Karpas-422 (cell line): ENCODE measurements around the gene LMAN2. TPM values are rescaled to one million over a fixed set of nuclear protein-coding genes. Genes with fewer than 3 reads are reported as not detected.
"Not testable (repeated sequence)": the region's sequence is repeated elsewhere in the genome, so short reads cannot be mapped to it uniquely, and the experiment has no call there.

Source experiments
- DNase-seq: peaks from one replicate; pipeline ENCODE4 v3.0.0-alpha.2; 2015
- H2AFZ ChIP-seq: fragments of 200-600 bp; sonication (generic); 2 replicates; pipeline ENCODE4 v1.6.1; 2014; ENCODE audit warnings: antibody characterized with exemption, low read length, mixed read lengths
- H3K27ac ChIP-seq: fragments of 200-600 bp; sonication (generic); 2 replicates; pipeline ENCODE4 v1.5.1; 2014; ENCODE audit warnings: mild to moderate bottlenecking, low read length, moderate library complexity
- H3K27me3 ChIP-seq: fragments of 200-600 bp; sonication (generic); 2 replicates; pipeline ENCODE4 v1.6.1; 2014; ENCODE audit warnings: low read length, mixed read lengths
- H3K36me3 ChIP-seq: fragments of 200-600 bp; sonication (generic); 2 replicates; pipeline ENCODE4 v1.6.1; 2014; ENCODE audit warnings: low read length, mixed read lengths; ENCODE audit not compliant: insufficient read depth
- H3K4me1 ChIP-seq: fragments of 200-600 bp; sonication (generic); 2 replicates; pipeline ENCODE4 v1.6.1; 2014; ENCODE audit warnings: mild to moderate bottlenecking, low read length, mixed read lengths
- H3K4me2 ChIP-seq: fragments of 200-600 bp; sonication (generic); 2 replicates; pipeline ENCODE4 v1.6.1; 2014; ENCODE audit warnings: low read length, low read depth, mild to moderate bottlenecking; ENCODE audit not compliant: poor library complexity, severe bottlenecking
- H3K4me3 ChIP-seq: fragments of 200-600 bp; sonication (generic); 2 replicates; pipeline ENCODE4 v1.5.1; 2014; ENCODE audit warnings: mild to moderate bottlenecking, antibody characterized with exemption, low read length, mixed read lengths
- H3K79me2 ChIP-seq: fragments of 200-600 bp; sonication (generic); 2 replicates; pipeline ENCODE4 v1.6.1; 2014; ENCODE audit warnings: mild to moderate bottlenecking, low read length, mixed read lengths
- H3K9ac ChIP-seq: fragments of 200-600 bp; sonication (generic); 2 replicates; pipeline ENCODE4 v1.6.0; 2014; ENCODE audit warnings: low read length
- H3K9me2 ChIP-seq: fragments of 200-600 bp; sonication (generic), shearing (Covaris generic); replicated peaks from 2 replicates; pipeline ENCODE4 v1.6.0; 2014; ENCODE audit warnings: mild to moderate bottlenecking, low read length, moderate library complexity; ENCODE audit not compliant: insufficient read depth
- H3K9me3 ChIP-seq: fragments of 300-700, 200-600 bp; sonication (generic); 2 replicates; pipeline ENCODE4 v1.6.1; 2014; ENCODE audit warnings: low read length, mixed read lengths
- H4K20me1 ChIP-seq: fragments of 200-600 bp; sonication (generic); 2 replicates; pipeline ENCODE4 v1.6.1; 2014; ENCODE audit warnings: mild to moderate bottlenecking, antibody characterized with exemption, low read length, low read depth; ENCODE audit not compliant: insufficient read depth
- total RNA-seq: library from RNA; depleted of rRNA; stranded (reverse); fragments of >200 nt; shearing (Covaris generic); gene quantifications from 2 replicates; pipeline ENCODE4 v1.2.3, GENCODE V29; 2014; ENCODE audit warnings: low replicate concordance

LMAN2 gene
- total RNA-seq, 1 experiment from 2014 or later, result 116 TPM

GRCh38 chr5:177350776-177351391, 584 bp downstream of the LMAN2 start:
- H2AFZ ChIP-seq, result no peak overlapping the region
- peak overlapping the region; percentile 87 for H3K27ac ChIP-seq
- H3K36me3 ChIP-seq, result peaks cover 7% of the 10 kb centered on the region
- no peaks in the 10 kb centered on the region for H3K27me3 ChIP-seq
- peaks cover 25% of the 10 kb centered on the region for H3K4me1 ChIP-seq
- peak overlapping the region; percentile 90 for H3K4me2 ChIP-seq
- H3K9me3 ChIP-seq, result 0 out of 2 replicates have a peak, but pooled peaks cover 3% of the 10 kb centered on the region
- H3K79me2 ChIP-seq, result peaks cover 55% of the 10 kb centered on the region
- peak overlapping the region; percentile 88 for H3K9ac ChIP-seq
- no peaks in the 10 kb centered on the region for H4K20me1 ChIP-seq
- H3K9me2 ChIP-seq, result no peaks in the 10 kb centered on the region
- peak overlapping the region; percentile 86 for H3K4me3 ChIP-seq
- no peak for DNase-seq

- Histone ChIP-seq H2AFZ (no peak overlapping the region), H3K27ac (no peak overlapping the region), H4K20me1 (no peaks in the 10 kb centered on the region), H3K4me3 (peak overlapping the region; percentile 86), H3K79me2 (peaks cover 63% of the 10 kb centered on the region), H3K36me3 (peaks cover 7% of the 10 kb centered on the region; the same call in 1 of the 2 replicates), H3K9me3 (no peaks in the 10 kb centered on the region), H3K4me1 (peaks cover 25% of the 10 kb centered on the region), H3K27me3 (no peaks in the 10 kb centered on the region), H3K9ac (peak overlapping the region; percentile 88), H3K9me2 (no peaks in the 10 kb centered on the region), H3K4me2 (peak overlapping the region; percentile 90)
- DNase-seq, result no peak
Measured at GRCh38 chr5:177349762-177350161, 1.7 kb downstream of the LMAN2 start.

DNA sequence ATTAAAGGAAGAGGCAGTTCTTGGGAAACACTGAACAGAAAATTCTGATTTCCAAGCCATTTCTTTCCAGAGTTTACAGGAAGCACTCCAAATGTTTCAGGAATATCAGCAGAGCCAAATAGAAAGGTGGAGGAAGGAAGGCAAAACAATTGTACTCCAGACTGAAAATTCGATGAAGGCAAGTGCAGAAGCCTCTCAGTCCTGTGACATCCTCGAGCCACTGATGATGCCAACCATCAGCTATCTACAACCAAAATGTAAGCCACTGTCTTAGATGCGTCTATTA, 2.2 kb downstream of the LMAN2 start:
- H3K4me2 ChIP-seq, result peak overlapping the region; percentile 90
- H3K9me3 ChIP-seq, result no peaks in the 10 kb centered on the region
- H3K4me1 ChIP-seq, result peaks cover 25% of the 10 kb centered on the region
- no peak overlapping the region for H2AFZ ChIP-seq
- H3K4me3 ChIP-seq, result peak overlapping the region; percentile 86; the same call in 1 of the 2 replicates
- no peaks in the 10 kb centered on the region for H3K9me2 ChIP-seq
- no peak overlapping the region for H3K27ac ChIP-seq
- peak overlapping the region; percentile 88 for H3K9ac ChIP-seq
- DNase-seq, result no peak
- H3K36me3 ChIP-seq, result peaks cover 7% of the 10 kb centered on the region; the same call in 1 of the 2 replicates
- H3K79me2 ChIP-seq, result peaks cover 68% of the 10 kb centered on the region
- no peaks in the 10 kb centered on the region for H3K27me3 ChIP-seq
- no peaks in the 10 kb centered on the region for H4K20me1 ChIP-seq

DNA sequence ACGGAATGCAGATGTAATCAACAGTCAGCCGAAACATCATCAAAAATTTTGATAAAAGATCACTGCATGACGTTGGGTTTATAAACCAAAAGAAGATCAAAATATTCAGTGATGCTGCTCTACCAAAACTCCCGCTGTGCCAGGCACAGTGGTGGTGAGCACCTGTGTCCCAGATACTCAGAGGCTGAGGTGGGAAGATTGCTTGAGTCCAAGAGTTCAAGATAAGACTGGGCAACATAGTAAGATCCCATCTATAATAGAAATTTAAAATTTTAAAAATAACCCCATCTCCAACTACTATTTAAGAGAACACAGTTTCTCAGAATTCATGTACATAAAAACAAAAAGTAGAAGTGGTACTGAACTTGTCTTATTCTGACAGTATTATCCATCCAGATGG, 3.8 kb downstream of the LMAN2 start:
- Histone ChIP-seq H3K9me3 (no peaks in the 10 kb centered on the region), H3K9me2 (no peaks in the 10 kb centered on the region), H3K4me2 (no peak overlapping the region), H2AFZ (no peak overlapping the region), H3K79me2 (peaks cover 79% of the 10 kb centered on the region), H3K27me3 (no peaks in the 10 kb centered on the region), H3K36me3 (peaks cover 7% of the 10 kb centered on the region; the same call in 1 of the 2 replicates), H3K4me1 (peaks cover 25% of the 10 kb centered on the region), H3K27ac (no peak overlapping the region), H3K4me3 (no peak overlapping the region), H3K9ac (no peak overlapping the region; the same call in 1 of the 2 replicates), H4K20me1 (no peaks in the 10 kb centered on the region)
- no peak for DNase-seq

DNA sequence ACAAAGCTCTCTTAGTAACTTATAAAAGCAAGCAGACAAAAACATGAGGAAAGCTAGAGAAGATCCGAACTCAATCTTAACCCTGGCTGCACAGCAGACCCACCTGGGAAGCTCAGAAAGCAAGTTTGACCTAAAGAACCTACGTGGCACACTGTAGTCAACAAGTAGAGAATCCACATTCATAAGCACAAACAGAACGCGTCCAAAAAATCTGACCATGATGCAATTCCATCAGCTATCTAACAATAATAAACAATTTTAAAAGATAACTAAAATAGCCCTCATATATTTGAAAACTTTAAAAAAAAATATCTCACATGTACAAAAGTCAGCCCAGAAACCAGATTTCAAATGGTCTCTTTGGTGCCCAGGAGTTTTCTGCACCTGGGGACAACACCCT, 4.6 kb downstream of the LMAN2 start:
- Histone ChIP-seq H3K4me3 (no peak overlapping the region), H3K9me2 (no peaks in the 10 kb centered on the region), H3K9ac (no peak overlapping the region; the same call in 1 of the 2 replicates)

DNA sequence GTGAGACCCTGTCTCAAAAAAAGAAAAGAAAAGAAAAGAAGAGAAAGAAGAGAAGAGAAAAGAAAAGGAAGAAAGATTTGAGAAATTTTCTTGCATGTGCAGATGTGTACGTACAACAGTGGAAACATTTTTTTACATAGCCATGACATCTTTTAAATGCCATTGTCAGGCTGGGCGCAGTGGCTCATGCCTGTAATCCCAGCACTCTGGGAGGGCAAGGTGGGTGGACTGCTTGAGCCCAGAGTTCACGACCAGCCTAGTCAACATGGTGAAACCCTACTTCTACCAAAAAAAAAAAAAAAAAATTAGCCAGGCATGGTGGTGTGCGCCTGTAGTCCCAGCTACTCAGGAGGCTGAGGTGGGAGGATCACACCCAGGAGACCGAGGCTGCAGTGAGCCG, 6.6 kb downstream of the LMAN2 start:
- H3K36me3 ChIP-seq, result peaks cover 18% of the 10 kb centered on the region; the same call in 1 of the 2 replicates
- H3K9me3 ChIP-seq, result no peaks in the 10 kb centered on the region
- H3K4me1 ChIP-seq, result peaks cover 12% of the 10 kb centered on the region
- no peak overlapping the region for H2AFZ ChIP-seq
- DNase-seq, result no peak
- no peak overlapping the region for H3K4me2 ChIP-seq
- H3K4me3 ChIP-seq, result no peak overlapping the region
- no peaks in the 10 kb centered on the region for H3K27me3 ChIP-seq
- H4K20me1 ChIP-seq, result no peaks in the 10 kb centered on the region
- H3K9me2 ChIP-seq, result no peaks in the 10 kb centered on the region
- H3K9ac ChIP-seq, result no peak overlapping the region
- H3K27ac ChIP-seq, result no peak overlapping the region
- H3K79me2 ChIP-seq, result peaks cover 81% of the 10 kb centered on the region

More for the DNA sequence above, 4.6 kb downstream of the LMAN2 start:
- no peaks in the 10 kb centered on the region for H3K9me3 ChIP-seq
- H3K4me1 ChIP-seq, result peaks cover 20% of the 10 kb centered on the region
- no peaks in the 10 kb centered on the region for H3K27me3 ChIP-seq
- H3K36me3 ChIP-seq, result peaks cover 12% of the 10 kb centered on the region; the same call in 1 of the 2 replicates
- peaks cover 85% of the 10 kb centered on the region for H3K79me2 ChIP-seq
- no peaks in the 10 kb centered on the region for H4K20me1 ChIP-seq
- no peak overlapping the region for H2AFZ ChIP-seq
- H3K27ac ChIP-seq, result no peak overlapping the region
- no peak for DNase-seq
- H3K4me2 ChIP-seq, result no peak overlapping the region

DNA sequence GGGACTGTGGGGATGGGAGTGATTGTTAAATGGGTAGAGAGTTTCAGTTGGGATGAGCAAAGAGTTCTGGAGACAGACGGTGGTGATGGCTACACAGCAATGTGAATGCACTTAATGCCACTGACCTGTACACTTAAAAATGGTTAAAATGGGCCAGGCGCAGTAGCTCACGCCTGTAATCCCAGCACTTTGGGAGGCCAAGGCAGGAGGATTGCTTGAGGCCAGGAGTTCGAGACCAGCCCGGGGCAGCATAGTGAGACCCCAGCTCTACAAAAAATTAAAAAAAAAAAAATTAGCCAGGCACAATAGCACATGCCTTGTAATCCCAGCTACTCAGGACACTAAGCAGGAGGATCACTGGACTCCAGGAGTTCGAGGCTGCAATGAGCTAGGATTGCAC, 7.7 kb downstream of the LMAN2 start:
- H3K9ac ChIP-seq, result no peak overlapping the region
- peaks cover 18% of the 10 kb centered on the region; the same call in 1 of the 2 replicates for H3K36me3 ChIP-seq
- no peaks in the 10 kb centered on the region for H3K9me2 ChIP-seq
- H2AFZ ChIP-seq, result no peak overlapping the region
- H3K27ac ChIP-seq, result no peak overlapping the region
- peaks cover under 1% of the 10 kb centered on the region; the same call in 1 of the 2 replicates for H3K4me1 ChIP-seq
- H3K9me3 ChIP-seq, result no peaks in the 10 kb centered on the region
- no peaks in the 10 kb centered on the region for H3K27me3 ChIP-seq
- no peak overlapping the region for H3K4me2 ChIP-seq
- 0 out of 2 replicates have a peak, but pooled peaks cover 3% of the 10 kb centered on the region for H4K20me1 ChIP-seq
- no peak for DNase-seq
- H3K79me2 ChIP-seq, result peaks cover 81% of the 10 kb centered on the region
- no peak overlapping the region for H3K4me3 ChIP-seq

DNA sequence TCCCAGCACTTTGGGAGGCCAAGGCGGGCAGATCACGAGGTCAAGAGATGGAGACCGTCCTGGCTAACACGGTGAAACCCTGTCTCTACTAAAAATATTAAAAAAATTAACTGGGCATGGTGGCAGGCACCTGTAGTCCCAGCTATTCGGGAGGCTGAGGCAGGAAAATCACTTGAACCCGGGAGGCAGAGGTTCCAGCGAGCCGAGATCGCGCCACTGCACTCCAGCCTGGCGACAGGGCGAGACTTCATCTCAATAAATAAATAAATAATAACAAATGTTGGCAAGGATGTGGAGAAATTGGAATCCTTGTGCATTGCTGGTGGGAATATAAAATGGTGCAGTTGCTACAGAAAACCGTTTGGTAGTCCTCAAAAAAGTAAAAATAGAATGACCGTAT, 8.5 kb downstream of the LMAN2 start:
- Histone ChIP-seq H3K36me3 (peaks cover 18% of the 10 kb centered on the region; the same call in 1 of the 2 replicates), H3K79me2 (peaks cover 74% of the 10 kb centered on the region)
- H3K4me1 ChIP-seq, H4K20me1 ChIP-seq, H3K27me3 ChIP-seq, H3K9me3 ChIP-seq, H3K27ac ChIP-seq, H3K9me2 ChIP-seq, H3K4me2 ChIP-seq, H2AFZ ChIP-seq, H3K4me3 ChIP-seq, DNase-seq, H3K9ac ChIP-seq: not testable (repeated sequence)
